HEK293 (cell line): ENCODE results near the gene ZNF611.

Experiments used
- CTCF ChIA-PET: fragments of 350-600 bp; formaldehyde crosslinking; extraction: SDS; loops from one replicate; lab custom pipeline; 2021; ENCODE audit warnings: antibody characterized with exemption; lab: Yijun Ruan, JAX
- POLR2A ChIA-PET: fragments of 300-600 bp; formaldehyde crosslinking; extraction: SDS; loops from one replicate; lab custom pipeline; 2020; ENCODE audit warnings: antibody characterized with exemption, inconsistent platforms; lab: Yijun Ruan, JAX
- H3K27ac ChIP-seq: fragments of 200-500 bp; sonication (Bioruptor generic); 2 replicates; pipeline ENCODE4 v1.5.1; 2014; ENCODE audit warnings: low read depth, low read length, control low read depth, inconsistent platforms; ENCODE audit errors: extremely low read depth
- H3K36me3 ChIP-seq, 2 experiments: fragments of 200-500 bp in 1 of 2; sonication (Bioruptor generic) in 1 of 2; 1 replicate in 1 of 2; 2 replicates in 1 of 2; pipeline ENCODE4 v1.5.1; 2014 to 2017; ENCODE audit warnings: inconsistent platforms in 2 of 2, low read length in 2 of 2; ENCODE audit not compliant: control insufficient read depth in 2 of 2, insufficient read depth in 1 of 2
- H3K4me1 ChIP-seq: fragments of 200-500 bp; sonication (Bioruptor generic); 2 replicates; pipeline ENCODE4 v1.5.1; 2014; ENCODE audit warnings: mild to moderate bottlenecking, low read length, inconsistent platforms; ENCODE audit not compliant: control insufficient read depth, insufficient read depth
- H3K4me3 ChIP-seq: 2 replicates; pipeline ENCODE4 v1.5.1; 2011; ENCODE audit warnings: low read depth, mild to moderate bottlenecking, control low read depth, low read length, moderate library complexity
- H3K9me3 ChIP-seq: fragments of 200-500 bp; sonication (Bioruptor generic); 2 replicates; pipeline ENCODE4 v1.5.1; 2014; ENCODE audit warnings: low read depth, low read length, inconsistent platforms; ENCODE audit not compliant: control insufficient read depth, insufficient read depth
- OVOL3 ChIP-seq: fragments of 450-650 bp; formaldehyde crosslinking; IDR thresholded peaks from 2 replicates; pipeline ENCODE4 v1.5.1; 2016; ENCODE audit warnings: missing biosample characterization, missing genetic modification characterization
- ZEB2 ChIP-seq: fragments of 450-650 bp; formaldehyde crosslinking; IDR thresholded peaks from 2 replicates; pipeline ENCODE4 v1.5.1; 2016; ENCODE audit warnings: missing biosample characterization, missing genetic modification characterization
- ZNF155 ChIP-seq: fragments of 450-650 bp; formaldehyde crosslinking; IDR thresholded peaks from 2 replicates; pipeline ENCODE4 v1.5.1; 2016; ENCODE audit warnings: missing biosample characterization, missing genetic modification characterization
- ZNF184 ChIP-seq: fragments of 450-650 bp; IDR thresholded peaks from 2 replicates; pipeline ENCODE4 v1.5.1; 2018; ENCODE audit warnings: missing biosample characterization, mild to moderate bottlenecking, missing genetic modification characterization
- ZNF2 ChIP-seq: fragments of 450-650 bp; formaldehyde crosslinking; IDR thresholded peaks from 2 replicates; pipeline ENCODE4 v1.5.1; 2016; ENCODE audit warnings: missing biosample characterization, missing genetic modification characterization
- ZNF211 ChIP-seq: fragments of 450-650 bp; formaldehyde crosslinking; IDR thresholded peaks from 2 replicates; pipeline ENCODE4 v1.5.1; 2016; ENCODE audit warnings: low read depth, missing biosample characterization, missing genetic modification characterization
- ZNF239 ChIP-seq: fragments of 450-650 bp; formaldehyde crosslinking; IDR thresholded peaks from 2 replicates; pipeline ENCODE4 v1.5.1; 2016; ENCODE audit warnings: missing biosample characterization, missing genetic modification characterization
- ZNF350 ChIP-seq: fragments of 450-650 bp; formaldehyde crosslinking; IDR thresholded peaks from 2 replicates; pipeline ENCODE4 v1.5.0; 2017; ENCODE audit warnings: missing biosample characterization, mild to moderate bottlenecking, missing genetic modification characterization
- ZNF394 ChIP-seq: fragments of 450-650 bp; formaldehyde crosslinking; IDR thresholded peaks from 2 replicates; pipeline ENCODE4 v1.5.1; 2016; ENCODE audit warnings: missing biosample characterization, missing genetic modification characterization, mild to moderate bottlenecking, moderate library complexity, borderline replicate concordance
- ZNF423 ChIP-seq: fragments of 450-650 bp; formaldehyde crosslinking; IDR thresholded peaks from 2 replicates; pipeline ENCODE4 v1.5.1; 2016; ENCODE audit warnings: missing biosample characterization, missing genetic modification characterization
- ZNF473 ChIP-seq: fragments of 450-650 bp; formaldehyde crosslinking; IDR thresholded peaks from 2 replicates; pipeline ENCODE4 v1.5.1; 2017; ENCODE audit warnings: missing biosample characterization, missing genetic modification characterization
- ZNF514 ChIP-seq: fragments of 450-650 bp; formaldehyde crosslinking; IDR thresholded peaks from 2 replicates; pipeline ENCODE4 v1.5.1; 2016; ENCODE audit warnings: missing biosample characterization, missing genetic modification characterization
- ZNF555 ChIP-seq: fragments of 450-650 bp; formaldehyde crosslinking; conservative IDR thresholded peaks from 2 replicates; pipeline ENCODE4 v1.5.1; 2017; ENCODE audit warnings: missing biosample characterization, mild to moderate bottlenecking, missing genetic modification characterization, inconsistent platforms
- ZNF670 ChIP-seq: fragments of 450-650 bp; formaldehyde crosslinking; IDR thresholded peaks from 2 replicates; pipeline ENCODE4 v1.5.1; 2016; ENCODE audit warnings: missing biosample characterization, missing genetic modification characterization, low read depth
- ZNF677 ChIP-seq: fragments of 450-650 bp; IDR thresholded peaks from 2 replicates; pipeline ENCODE4 v1.5.0; 2018; ENCODE audit warnings: missing biosample characterization, mild to moderate bottlenecking, missing genetic modification characterization, moderate library complexity
- ZNF791 ChIP-seq: fragments of 450-650 bp; formaldehyde crosslinking; IDR thresholded peaks from 2 replicates; pipeline ENCODE4 v1.5.1; 2016; ENCODE audit warnings: missing biosample characterization, missing genetic modification characterization
- ZSCAN23 ChIP-seq: fragments of 450-650 bp; formaldehyde crosslinking; IDR thresholded peaks from 2 replicates; pipeline ENCODE4 v1.5.1; 2016; ENCODE audit warnings: missing biosample characterization, missing genetic modification characterization
- TF ChIP-seq, protein P1 (sequence below): fragments of 450-650 bp; formaldehyde crosslinking; IDR thresholded peaks from 2 replicates; pipeline ENCODE4 v1.5.1; 2016; ENCODE audit warnings: missing biosample characterization, missing genetic modification characterization
- TF ChIP-seq, protein P2 (sequence below): fragments of 450-650 bp; formaldehyde crosslinking; IDR thresholded peaks from 2 replicates; pipeline ENCODE4 v1.5.0; 2017; ENCODE audit warnings: missing biosample characterization, missing genetic modification characterization, borderline replicate concordance
- TF ChIP-seq, protein P3 (sequence below): fragments of 450-650 bp; formaldehyde crosslinking; IDR thresholded peaks from 2 replicates; pipeline ENCODE4 v1.5.1; 2016; ENCODE audit warnings: missing biosample characterization, missing genetic modification characterization
- TF ChIP-seq, protein P4 (sequence below): fragments of 450-650 bp; formaldehyde crosslinking; IDR thresholded peaks from 2 replicates; pipeline ENCODE4 v1.5.1; 2017; ENCODE audit warnings: missing biosample characterization, missing genetic modification characterization
- TF ChIP-seq, protein P5 (sequence below): fragments of 450-650 bp; formaldehyde crosslinking; IDR thresholded peaks from 2 replicates; pipeline ENCODE4 v1.5.1; 2017; ENCODE audit warnings: missing biosample characterization, mild to moderate bottlenecking, missing genetic modification characterization, moderate library complexity

Gene ZNF611

DNA sequence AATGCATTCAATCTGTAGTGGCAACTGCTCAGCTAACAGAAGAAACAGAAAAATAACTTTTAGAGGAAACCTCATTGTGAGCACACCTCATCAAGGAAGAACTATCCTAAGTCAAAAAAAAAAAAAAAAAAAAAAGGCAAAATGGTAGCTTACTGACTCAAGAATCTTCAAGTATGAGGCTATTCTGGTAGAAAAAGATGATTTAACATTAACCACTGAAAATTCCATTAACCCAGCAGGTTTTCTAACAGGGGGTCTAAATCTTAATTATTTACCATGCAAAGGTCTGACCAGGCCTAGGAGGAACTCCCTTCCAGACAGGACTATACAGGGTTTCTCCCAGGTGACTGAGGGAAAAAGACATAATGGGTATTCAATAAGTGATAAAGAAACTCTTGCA lies 68.3 kb downstream of the ZNF611 start:
- Histone ChIP-seq H3K4me3 (no peak overlapping the region), H3K36me3 (peaks cover 0 to 17% of the 10 kb centered on the region in 2 experiments; a peak in 1 of 3 replicates), H3K4me1 (no peaks in the 10 kb centered on the region), H3K9me3 (no peaks in the 10 kb centered on the region), H3K27ac (no peak overlapping the region)
- TF ChIP-seq, protein P1, sequence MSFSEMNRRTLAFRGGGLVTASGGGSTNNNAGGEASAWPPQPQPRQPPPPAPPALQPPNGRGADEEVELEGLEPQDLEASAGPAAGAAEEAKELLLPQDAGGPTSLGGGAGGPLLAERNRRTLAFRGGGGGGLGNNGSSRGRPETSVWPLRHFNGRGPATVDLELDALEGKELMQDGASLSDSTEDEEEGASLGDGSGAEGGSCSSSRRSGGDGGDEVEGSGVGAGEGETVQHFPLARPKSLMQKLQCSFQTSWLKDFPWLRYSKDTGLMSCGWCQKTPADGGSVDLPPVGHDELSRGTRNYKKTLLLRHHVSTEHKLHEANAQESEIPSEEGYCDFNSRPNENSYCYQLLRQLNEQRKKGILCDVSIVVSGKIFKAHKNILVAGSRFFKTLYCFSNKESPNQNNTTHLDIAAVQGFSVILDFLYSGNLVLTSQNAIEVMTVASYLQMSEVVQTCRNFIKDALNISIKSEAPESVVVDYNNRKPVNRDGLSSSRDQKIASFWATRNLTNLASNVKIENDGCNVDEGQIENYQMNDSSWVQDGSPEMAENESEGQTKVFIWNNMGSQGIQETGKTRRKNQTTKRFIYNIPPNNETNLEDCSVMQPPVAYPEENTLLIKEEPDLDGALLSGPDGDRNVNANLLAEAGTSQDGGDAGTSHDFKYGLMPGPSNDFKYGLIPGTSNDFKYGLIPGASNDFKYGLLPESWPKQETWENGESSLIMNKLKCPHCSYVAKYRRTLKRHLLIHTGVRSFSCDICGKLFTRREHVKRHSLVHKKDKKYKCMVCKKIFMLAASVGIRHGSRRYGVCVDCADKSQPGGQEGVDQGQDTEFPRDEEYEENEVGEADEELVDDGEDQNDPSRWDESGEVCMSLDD: no peak
- TF ChIP-seq ZNF791 (tag by site-specific recombination) (no peak), ZNF670 (no peak), ZEB2 (tag by site-specific recombination) (no peak), OVOL3 (tag by site-specific recombination) (no peak), ZNF677 (tag by site-specific recombination) (no peak), ZNF394 (tag by site-specific recombination) (no peak), ZSCAN23 (tag by site-specific recombination) (no peak), ZNF211 (tag by site-specific recombination) (no peak)
- TF ChIP-seq, protein P2, sequence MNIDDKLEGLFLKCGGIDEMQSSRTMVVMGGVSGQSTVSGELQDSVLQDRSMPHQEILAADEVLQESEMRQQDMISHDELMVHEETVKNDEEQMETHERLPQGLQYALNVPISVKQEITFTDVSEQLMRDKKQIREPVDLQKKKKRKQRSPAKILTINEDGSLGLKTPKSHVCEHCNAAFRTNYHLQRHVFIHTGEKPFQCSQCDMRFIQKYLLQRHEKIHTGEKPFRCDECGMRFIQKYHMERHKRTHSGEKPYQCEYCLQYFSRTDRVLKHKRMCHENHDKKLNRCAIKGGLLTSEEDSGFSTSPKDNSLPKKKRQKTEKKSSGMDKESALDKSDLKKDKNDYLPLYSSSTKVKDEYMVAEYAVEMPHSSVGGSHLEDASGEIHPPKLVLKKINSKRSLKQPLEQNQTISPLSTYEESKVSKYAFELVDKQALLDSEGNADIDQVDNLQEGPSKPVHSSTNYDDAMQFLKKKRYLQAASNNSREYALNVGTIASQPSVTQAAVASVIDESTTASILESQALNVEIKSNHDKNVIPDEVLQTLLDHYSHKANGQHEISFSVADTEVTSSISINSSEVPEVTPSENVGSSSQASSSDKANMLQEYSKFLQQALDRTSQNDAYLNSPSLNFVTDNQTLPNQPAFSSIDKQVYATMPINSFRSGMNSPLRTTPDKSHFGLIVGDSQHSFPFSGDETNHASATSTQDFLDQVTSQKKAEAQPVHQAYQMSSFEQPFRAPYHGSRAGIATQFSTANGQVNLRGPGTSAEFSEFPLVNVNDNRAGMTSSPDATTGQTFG: no peak
- TF ChIP-seq, protein P3, sequence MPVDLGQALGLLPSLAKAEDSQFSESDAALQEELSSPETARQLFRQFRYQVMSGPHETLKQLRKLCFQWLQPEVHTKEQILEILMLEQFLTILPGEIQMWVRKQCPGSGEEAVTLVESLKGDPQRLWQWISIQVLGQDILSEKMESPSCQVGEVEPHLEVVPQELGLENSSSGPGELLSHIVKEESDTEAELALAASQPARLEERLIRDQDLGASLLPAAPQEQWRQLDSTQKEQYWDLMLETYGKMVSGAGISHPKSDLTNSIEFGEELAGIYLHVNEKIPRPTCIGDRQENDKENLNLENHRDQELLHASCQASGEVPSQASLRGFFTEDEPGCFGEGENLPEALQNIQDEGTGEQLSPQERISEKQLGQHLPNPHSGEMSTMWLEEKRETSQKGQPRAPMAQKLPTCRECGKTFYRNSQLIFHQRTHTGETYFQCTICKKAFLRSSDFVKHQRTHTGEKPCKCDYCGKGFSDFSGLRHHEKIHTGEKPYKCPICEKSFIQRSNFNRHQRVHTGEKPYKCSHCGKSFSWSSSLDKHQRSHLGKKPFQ (tag by site-specific recombination): no peak
- ChIA-PET POLR2A (no interaction called here), CTCF (no interaction called here)

DNA sequence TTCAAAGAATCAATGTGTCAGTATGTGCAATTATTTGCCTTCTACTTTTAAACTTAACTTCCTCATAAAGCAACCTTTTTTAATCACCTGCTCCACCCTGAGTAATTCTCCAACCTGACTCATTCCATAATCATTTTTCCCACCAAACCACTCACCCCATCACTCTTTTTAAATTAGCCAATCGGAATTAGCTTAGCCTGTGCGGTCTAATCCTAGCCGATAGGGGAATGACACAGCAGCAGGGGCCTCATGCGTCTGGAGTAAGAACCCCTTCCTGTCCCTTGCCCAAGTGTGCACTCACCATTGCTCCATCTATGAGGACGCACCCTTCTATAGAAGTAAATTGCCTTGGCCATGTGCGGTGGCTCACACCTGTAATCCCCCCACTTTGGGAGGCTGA lies 69.3 kb downstream of the ZNF611 start:
- ChIA-PET CTCF (no interaction called here), POLR2A (no interaction called here)
- TF ChIP-seq ZNF2 (tag by site-specific recombination) (no peak), ZNF473 (no peak), ZNF423 (tag by site-specific recombination) (no peak)
- Histone ChIP-seq H3K27ac (no peak overlapping the region), H3K36me3 (peaks cover 0 to 19% of the 10 kb centered on the region in 2 experiments; a peak in 1 of 3 replicates), H3K9me3 (no peaks in the 10 kb centered on the region), H3K4me1 (no peaks in the 10 kb centered on the region), H3K4me3 (no peak overlapping the region)

DNA sequence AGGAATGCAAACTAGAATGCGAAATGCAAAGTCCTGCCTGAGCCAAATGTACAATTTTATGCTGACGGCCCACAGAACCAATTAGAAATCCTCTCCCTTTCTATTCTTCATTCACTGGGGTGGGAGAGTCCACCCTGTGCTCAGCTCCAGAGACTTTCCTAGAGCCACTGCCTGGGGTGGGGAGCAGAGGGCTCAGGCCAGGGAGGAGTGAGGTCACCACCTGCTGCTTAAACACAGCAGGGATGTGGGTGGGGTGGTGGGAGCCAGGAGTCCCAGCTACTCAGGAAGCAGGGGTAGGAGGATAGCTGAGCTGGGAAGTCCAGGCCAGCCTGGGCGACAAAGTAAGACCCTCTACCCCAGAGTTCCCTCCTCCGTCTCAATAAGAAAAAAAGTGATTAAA lies 69.8 kb downstream of the ZNF611 start:
- Histone ChIP-seq H3K4me1 (no peaks in the 10 kb centered on the region), H3K27ac (no peak overlapping the region), H3K4me3 (no peak overlapping the region), H3K36me3 (peaks cover 0 to 22% of the 10 kb centered on the region in 2 experiments; a peak in 1 of 3 replicates), H3K9me3 (no peaks in the 10 kb centered on the region)
- POLR2A ChIA-PET: no interaction called here
- CTCF ChIA-PET: interaction anchor here (0.7 kb wide), 1 partner anchor 39 kb away, joined by 3 read pairs; no protein-coding TSS in a partner anchor
- TF ChIP-seq ZNF670 (no peak), ZNF514 (no peak), ZNF350 (no peak), ZNF239 (tag by site-specific recombination) (no peak), ZNF155 (no peak), ZNF184 (tag by site-specific recombination) (no peak), ZNF791 (tag by site-specific recombination) (no peak), ZNF555 (no peak)
- TF ChIP-seq, protein P4, sequence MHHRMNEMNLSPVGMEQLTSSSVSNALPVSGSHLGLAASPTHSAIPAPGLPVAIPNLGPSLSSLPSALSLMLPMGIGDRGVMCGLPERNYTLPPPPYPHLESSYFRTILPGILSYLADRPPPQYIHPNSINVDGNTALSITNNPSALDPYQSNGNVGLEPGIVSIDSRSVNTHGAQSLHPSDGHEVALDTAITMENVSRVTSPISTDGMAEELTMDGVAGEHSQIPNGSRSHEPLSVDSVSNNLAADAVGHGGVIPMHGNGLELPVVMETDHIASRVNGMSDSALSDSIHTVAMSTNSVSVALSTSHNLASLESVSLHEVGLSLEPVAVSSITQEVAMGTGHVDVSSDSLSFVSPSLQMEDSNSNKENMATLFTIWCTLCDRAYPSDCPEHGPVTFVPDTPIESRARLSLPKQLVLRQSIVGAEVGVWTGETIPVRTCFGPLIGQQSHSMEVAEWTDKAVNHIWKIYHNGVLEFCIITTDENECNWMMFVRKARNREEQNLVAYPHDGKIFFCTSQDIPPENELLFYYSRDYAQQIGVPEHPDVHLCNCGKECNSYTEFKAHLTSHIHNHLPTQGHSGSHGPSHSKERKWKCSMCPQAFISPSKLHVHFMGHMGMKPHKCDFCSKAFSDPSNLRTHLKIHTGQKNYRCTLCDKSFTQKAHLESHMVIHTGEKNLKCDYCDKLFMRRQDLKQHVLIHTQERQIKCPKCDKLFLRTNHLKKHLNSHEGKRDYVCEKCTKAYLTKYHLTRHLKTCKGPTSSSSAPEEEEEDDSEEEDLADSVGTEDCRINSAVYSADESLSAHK (tag by site-specific recombination): no peak
- TF ChIP-seq, protein P5, sequence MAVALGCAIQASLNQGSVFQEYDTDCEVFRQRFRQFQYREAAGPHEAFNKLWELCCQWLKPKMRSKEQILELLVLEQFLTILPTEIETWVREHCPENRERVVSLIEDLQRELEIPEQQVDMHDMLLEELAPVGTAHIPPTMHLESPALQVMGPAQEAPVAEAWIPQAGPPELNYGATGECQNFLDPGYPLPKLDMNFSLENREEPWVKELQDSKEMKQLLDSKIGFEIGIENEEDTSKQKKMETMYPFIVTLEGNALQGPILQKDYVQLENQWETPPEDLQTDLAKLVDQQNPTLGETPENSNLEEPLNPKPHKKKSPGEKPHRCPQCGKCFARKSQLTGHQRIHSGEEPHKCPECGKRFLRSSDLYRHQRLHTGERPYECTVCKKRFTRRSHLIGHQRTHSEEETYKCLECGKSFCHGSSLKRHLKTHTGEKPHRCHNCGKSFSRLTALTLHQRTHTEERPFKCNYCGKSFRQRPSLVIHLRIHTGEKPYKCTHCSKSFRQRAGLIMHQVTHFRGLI (tag by site-specific recombination): no peak
